ENCODE results near the gene APBA2. TPM values are rescaled to one million over a fixed set of nuclear protein-coding genes. Genes with fewer than 3 reads are reported as not detected.

The APBA2 gene
- total and polyA plus RNA-seq, 10 of the 15 experiments (the other 5 are each of a cell fraction or from before 2014, with no cell fraction given), result 0.06 to 0.26 (median 0.07) TPM; not detected in 7

DNA sequence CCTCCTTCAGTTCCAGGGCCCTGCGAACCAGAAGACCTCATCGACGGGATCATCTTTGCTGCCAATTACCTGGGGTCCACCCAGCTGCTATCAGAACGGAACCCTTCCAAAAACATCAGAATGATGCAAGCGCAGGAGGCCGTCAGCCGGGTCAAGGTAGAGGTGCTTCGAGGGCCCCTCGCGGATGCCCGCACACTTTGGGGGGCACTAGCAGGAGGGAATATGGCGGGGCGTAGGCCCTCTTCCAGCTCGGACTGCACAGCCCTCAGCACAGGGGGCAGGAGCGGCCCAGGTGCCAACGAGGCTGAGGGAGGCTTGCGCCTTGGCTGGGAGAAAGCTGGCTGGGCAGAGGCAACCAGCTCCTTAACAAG, 207.3 kb downstream of the APBA2 start:
- H3K79me2 ChIP-seq (ENCODE audit: control insufficient read depth, insufficient read depth, low read length), result no peaks in the 10 kb centered on the region
- no peaks in the 10 kb centered on the region for H4K20me1 ChIP-seq (ENCODE audit: control insufficient read depth, insufficient read depth)
- no peaks in the 10 kb centered on the region for H3K4me1 ChIP-seq (ENCODE audit: control insufficient read depth, insufficient read depth, low read length)
- H3K9me3 ChIP-seq (replicated peaks; ENCODE audit: control insufficient read depth, insufficient read depth, low read length), result no peaks in the 10 kb centered on the region
- no peak overlapping the region for H3K27ac ChIP-seq (ENCODE audit: control insufficient read depth, insufficient read depth)
- no peak overlapping the region for H3K4me3 ChIP-seq
- ChIA-PET CTCF (interaction anchor here (1.1 kb wide), 1 partner anchor 10 kb away, joined by 7 read pairs; no protein-coding TSS in a partner anchor), RAD21 (ENCODE audit: unreplicated experiment) (no interaction called here), SMC1A (ENCODE audit: uncharacterized antibody, unreplicated experiment) (no interaction called here), POLR2A (no interaction called here)
- H2AFZ ChIP-seq (ENCODE audit: control insufficient read depth, low read depth, low read length), result no peak overlapping the region
- intact Hi-C loops (cut with micrococcal nuclease; ENCODE audit: unreplicated experiment), result no loop called here
- BruUV-seq (replicated peaks), result no TSS peak
- DNase-seq (ENCODE audit: low read depth, low spot score) (no peak), FAIRE-seq (no peak), ATAC-seq (no peak)
- H3K4me2 ChIP-seq (ENCODE audit: control insufficient read depth, insufficient read depth), result no peak overlapping the region
- in situ Hi-C loops (cut with MboI), result no loop called here
- H3K27me3 ChIP-seq (replicated peaks in 1 of 2; ENCODE audit: control insufficient read depth in 2 of 2, insufficient read depth in 2 of 2, low read length in 1 of 2), result no peaks in the 10 kb centered on the region
- TF ChIP-seq JUND (IDR thresholded peaks at IDR 0.05; ENCODE audit: low read depth, low read length), result no peak
- no peak for TF ChIP-seq ZNF274 (IDR thresholded peaks at IDR 0.05; ENCODE audit: insufficient read depth, insufficient read length)
- TF ChIP-seq, protein P1, sequence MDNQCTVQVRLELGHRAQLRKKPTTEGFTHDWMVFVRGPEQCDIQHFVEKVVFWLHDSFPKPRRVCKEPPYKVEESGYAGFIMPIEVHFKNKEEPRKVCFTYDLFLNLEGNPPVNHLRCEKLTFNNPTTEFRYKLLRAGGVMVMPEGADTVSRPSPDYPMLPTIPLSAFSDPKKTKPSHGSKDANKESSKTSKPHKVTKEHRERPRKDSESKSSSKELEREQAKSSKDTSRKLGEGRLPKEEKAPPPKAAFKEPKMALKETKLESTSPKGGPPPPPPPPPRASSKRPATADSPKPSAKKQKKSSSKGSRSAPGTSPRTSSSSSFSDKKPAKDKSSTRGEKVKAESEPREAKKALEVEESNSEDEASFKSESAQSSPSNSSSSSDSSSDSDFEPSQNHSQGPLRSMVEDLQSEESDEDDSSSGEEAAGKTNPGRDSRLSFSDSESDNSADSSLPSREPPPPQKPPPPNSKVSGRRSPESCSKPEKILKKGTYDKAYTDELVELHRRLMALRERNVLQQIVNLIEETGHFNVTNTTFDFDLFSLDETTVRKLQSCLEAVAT (IDR thresholded peaks at IDR 0.05), result no peak
- no peak for TF ChIP-seq CREM (IDR thresholded peaks at IDR 0.05; ENCODE audit: low read depth)
- TF ChIP-seq RELB (IDR thresholded peaks at IDR 0.05; ENCODE audit: low read depth), result no peak
- no peak for TF ChIP-seq TARDBP (IDR thresholded peaks at IDR 0.05; ENCODE audit: borderline replicate concordance)
- no peak for TF ChIP-seq SPI1 (IDR thresholded peaks at IDR 0.05; ENCODE audit: borderline replicate concordance, insufficient read depth, low read depth, low read length)
- H3K36me3 ChIP-seq (ENCODE audit: control insufficient read depth in 2 of 2, insufficient read depth in 2 of 2, low read length in 1 of 2), result no peaks in the 10 kb centered on the region
- no peak overlapping the region for H3K9ac ChIP-seq (ENCODE audit: control insufficient read depth, insufficient read depth, low read length)
- 63% methylated on average over 17 of the region's 17 CpGs for WGBS (ENCODE audit: insufficient coverage, insufficient replicate concordance, low lambda C conversion rate, missing lambda C conversion rate)
